SH-SY5Y (cell line): ENCODE measurements around the gene PLPP2.

Experiments
- GATA2 ChIP-seq: IDR thresholded peaks from 2 replicates; pipeline ENCODE4 v1.6.1; 2011; ENCODE audit warnings: mild to moderate bottlenecking, low read depth, low read length
- GATA3 ChIP-seq: IDR thresholded peaks from 2 replicates; pipeline ENCODE4 v1.6.1; 2011; ENCODE audit warnings: low read depth, mild to moderate bottlenecking, low read length, moderate library complexity

DNA sequence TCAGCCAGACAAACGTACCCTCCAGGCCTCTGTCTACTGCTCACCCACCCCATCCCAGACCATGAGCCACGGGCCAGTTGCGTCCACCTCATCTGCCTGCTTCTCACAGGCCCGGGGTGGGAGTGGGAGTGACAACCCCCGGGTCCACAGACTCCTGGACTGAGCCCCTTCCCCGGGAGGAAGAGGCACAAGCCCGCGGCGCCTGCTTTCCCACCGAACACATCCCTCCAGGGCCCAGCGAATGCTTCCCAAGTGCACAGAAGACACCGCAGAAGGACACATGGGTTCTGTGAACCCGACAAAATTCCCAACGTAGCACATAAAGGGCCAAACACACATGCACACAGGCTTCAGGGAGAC lies 18.0 kb upstream of the PLPP2 start:
- TF ChIP-seq GATA2 (no peak), GATA3 (no peak)
